ENCODE data around the gene DNMT3L.

The DNMT3L gene

GRCh38 chr21:44267655-44268142, 6.0 kb upstream of the DNMT3L start:
- no peak for DNase-seq (ENCODE audit: low spot score)
- in situ Hi-C loops (cut with MboI; ENCODE audit: low sequenced_read_pairs, unreplicated experiment) = no loop called here
- peak; percentile 26 for TF ChIP-seq CTCF (IDR thresholded peaks at IDR 0.05; ENCODE audit: borderline replicate concordance, control extremely low read depth, extremely low read depth, insufficient read depth, missing control alignments)

GRCh38 chr21:44265734-44266270, 4.1 kb upstream of the DNMT3L start:
- no peak for TF ChIP-seq CTCF (IDR thresholded peaks at IDR 0.05; ENCODE audit: borderline replicate concordance, control extremely low read depth, extremely low read depth, insufficient read depth, missing control alignments)
- in situ Hi-C loops (cut with MboI; ENCODE audit: low sequenced_read_pairs, unreplicated experiment) = no loop called here
- DNase-seq (ENCODE audit: low spot score) = no peak

GRCh38 chr21:44263768-44264167, 2.1 kb upstream of the DNMT3L start:
- in situ Hi-C loops (cut with MboI; ENCODE audit: low sequenced_read_pairs, unreplicated experiment) = no loop called here

GRCh38 chr21:44263221-44263760, 1.6 kb upstream of the DNMT3L start:
- no peak for TF ChIP-seq CTCF (IDR thresholded peaks at IDR 0.05; ENCODE audit: borderline replicate concordance, control extremely low read depth, extremely low read depth, insufficient read depth, missing control alignments)
- in situ Hi-C loops (cut with MboI; ENCODE audit: low sequenced_read_pairs, unreplicated experiment) = no loop called here
- DNase-seq (ENCODE audit: low spot score) = no peak

More at GRCh38 chr21:44263768-44264167, 2.1 kb upstream of the DNMT3L start:
- DNase-seq (ENCODE audit: low spot score) = no peak
- TF ChIP-seq CTCF (IDR thresholded peaks at IDR 0.05; ENCODE audit: borderline replicate concordance, control extremely low read depth, extremely low read depth, insufficient read depth, missing control alignments) = no peak

GRCh38 chr21:44262338-44263056, 800 bp upstream of the DNMT3L start:
- in situ Hi-C loops (cut with MboI; ENCODE audit: low sequenced_read_pairs, unreplicated experiment) = no loop called here
- TF ChIP-seq CTCF (IDR thresholded peaks at IDR 0.05; ENCODE audit: borderline replicate concordance, control extremely low read depth, extremely low read depth, insufficient read depth, missing control alignments) = no peak
- no peak for DNase-seq (ENCODE audit: low spot score)

GRCh38 chr21:44260791-44261631, 686 bp downstream of the DNMT3L start:
- TF ChIP-seq CTCF (IDR thresholded peaks at IDR 0.05; ENCODE audit: borderline replicate concordance, control extremely low read depth, extremely low read depth, insufficient read depth, missing control alignments) = no peak
- no peak for DNase-seq (ENCODE audit: low spot score)

More at GRCh38 chr21:44260791-44261631, 686 bp downstream of the DNMT3L start:
- in situ Hi-C loops (cut with MboI; ENCODE audit: low sequenced_read_pairs, unreplicated experiment) = no loop called here

Data from GM13976 (cell line).